ENCODE data around the gene PMS2. TPM values are rescaled to one million over a fixed set of nuclear protein-coding genes. Genes with fewer than 3 reads are reported as not detected.
"Not testable (repeated sequence)": the region's sequence is repeated elsewhere in the genome, so short reads cannot be mapped to it uniquely, and the experiment has no call there.

PMS2 gene
- total RNA-seq, 4 donors from 2014 or later = 1.4 to 13.1 (median 10.6) TPM

- H3K27me3 ChIP-seq = no peaks in the 10 kb centered on the region
- H3K4me3 ChIP-seq = no peak overlapping the region
- DNase-seq = peak; percentile 41
- H3K4me1 ChIP-seq = peaks cover 0 to 34% (median 24%) of the 10 kb centered on the region in 4 donors
- H3K36me3 ChIP-seq = peaks cover 0 to 24% (median 11%) of the 10 kb centered on the region in 4 donors
- intact Hi-C loops (cut with DNase I; ENCODE audit: low total_unique reads) (no loop called here), in situ Hi-C loops (cut with MboI; ENCODE audit: low pct_ligation_motif_present in 1 of 4, low pct_unique_long_range_greater_than_20kb in 1 of 4, low sequenced_read_pairs in 3 of 4) (no loop called here)
- no peaks in the 10 kb centered on the region for H3K9me3 ChIP-seq
- WGBS, 2 donors (ENCODE audit: low coverage in 1 of 2) = 76% methylated on average over 8 of the region's 8 CpGs; no CpG with 5 or more reads in 1 of the 2 donors
- peak overlapping the region; percentile 28 to 53 (median 41) for H3K27ac ChIP-seq
- no peak for TF ChIP-seq POLR2A (IDR thresholded peaks at IDR 0.05)
- TF ChIP-seq POLR2AphosphoS5 (IDR thresholded peaks at IDR 0.05) = no peak
- no peak for TF ChIP-seq EP300 (IDR thresholded peaks at IDR 0.05; ENCODE audit: low read depth)
- TF ChIP-seq, protein P1, sequence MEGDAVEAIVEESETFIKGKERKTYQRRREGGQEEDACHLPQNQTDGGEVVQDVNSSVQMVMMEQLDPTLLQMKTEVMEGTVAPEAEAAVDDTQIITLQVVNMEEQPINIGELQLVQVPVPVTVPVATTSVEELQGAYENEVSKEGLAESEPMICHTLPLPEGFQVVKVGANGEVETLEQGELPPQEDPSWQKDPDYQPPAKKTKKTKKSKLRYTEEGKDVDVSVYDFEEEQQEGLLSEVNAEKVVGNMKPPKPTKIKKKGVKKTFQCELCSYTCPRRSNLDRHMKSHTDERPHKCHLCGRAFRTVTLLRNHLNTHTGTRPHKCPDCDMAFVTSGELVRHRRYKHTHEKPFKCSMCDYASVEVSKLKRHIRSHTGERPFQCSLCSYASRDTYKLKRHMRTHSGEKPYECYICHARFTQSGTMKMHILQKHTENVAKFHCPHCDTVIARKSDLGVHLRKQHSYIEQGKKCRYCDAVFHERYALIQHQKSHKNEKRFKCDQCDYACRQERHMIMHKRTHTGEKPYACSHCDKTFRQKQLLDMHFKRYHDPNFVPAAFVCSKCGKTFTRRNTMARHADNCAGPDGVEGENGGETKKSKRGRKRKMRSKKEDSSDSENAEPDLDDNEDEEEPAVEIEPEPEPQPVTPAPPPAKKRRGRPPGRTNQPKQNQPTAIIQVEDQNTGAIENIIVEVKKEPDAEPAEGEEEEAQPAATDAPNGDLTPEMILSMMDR (IDR thresholded peaks at IDR 0.05) = no peak
Observed at GRCh38 chr7:6015917-6016652, 7.2 kb upstream of the PMS2 start.

DNA sequence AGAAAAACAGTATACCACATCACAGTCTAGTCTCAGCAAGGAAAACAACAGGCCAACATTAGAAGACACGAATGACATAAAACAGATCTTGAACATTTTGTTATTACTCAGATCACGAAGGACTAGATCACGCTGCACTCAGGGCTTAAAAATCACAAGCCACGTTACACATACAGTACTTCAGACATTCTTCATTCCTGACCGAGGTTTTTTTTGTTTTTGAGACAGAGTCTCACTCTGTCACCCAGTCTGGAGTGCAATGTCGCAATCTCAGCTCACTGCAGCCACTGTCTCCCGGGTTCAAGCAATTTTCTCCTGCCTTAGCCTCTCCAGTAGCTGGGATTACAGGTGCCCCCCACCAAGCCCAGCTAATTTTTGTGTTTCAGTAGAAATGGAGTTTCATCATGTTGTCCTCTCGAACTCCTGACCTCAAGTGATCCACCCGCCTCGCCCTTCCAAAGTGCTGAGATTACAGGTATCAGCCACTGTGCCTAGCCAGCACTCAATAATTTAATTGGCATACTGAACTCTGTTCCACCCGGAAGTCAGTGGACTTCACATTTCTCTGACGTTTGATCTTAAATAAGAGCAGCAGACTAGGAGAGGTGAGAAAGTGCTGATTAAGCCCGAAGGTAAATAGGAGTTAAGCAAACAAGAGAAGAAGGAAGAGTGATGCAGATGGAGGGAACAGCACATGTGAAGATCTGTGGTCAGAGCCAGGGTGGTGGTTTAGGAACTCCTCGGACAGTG is 3.7 kb upstream of the PMS2 start:
- in situ Hi-C loops (cut with MboI; ENCODE audit: low pct_ligation_motif_present in 1 of 4, low pct_unique_long_range_greater_than_20kb in 1 of 4, low sequenced_read_pairs in 3 of 4) = no loop called here
- peaks cover 0 to 59% (median 42%) of the 10 kb centered on the region in 4 donors for H3K4me1 ChIP-seq

DNA sequence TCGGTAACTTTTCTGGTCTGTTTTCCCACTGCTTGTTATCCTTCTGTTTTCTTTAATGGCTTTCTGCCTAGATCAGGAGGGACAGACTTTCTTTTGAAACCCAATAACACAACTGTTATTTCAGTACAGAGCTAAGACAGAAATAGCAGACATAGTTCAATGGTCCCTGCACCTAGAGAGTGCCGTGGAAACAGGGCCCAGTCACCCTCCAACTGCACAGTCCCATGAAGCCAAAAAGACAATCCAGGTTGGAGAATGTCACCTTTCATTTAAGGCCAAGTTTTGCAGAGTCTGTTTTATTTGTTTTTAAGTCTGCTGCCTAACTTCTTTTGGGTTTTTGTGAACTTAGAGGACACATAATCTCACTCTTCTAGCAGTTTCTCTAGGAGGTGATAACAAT is 2.7 kb upstream of the PMS2 start:
- Histone ChIP-seq H3K4me3 (no peak overlapping the region), H3K27me3 (no peaks in the 10 kb centered on the region), H3K4me1 (peaks cover 0 to 63% (median 42%) of the 10 kb centered on the region in 4 donors), H3K9me3 (no peaks in the 10 kb centered on the region), H3K27ac (peak overlapping the region; percentile 71 to 96 (median 80)), H3K36me3 (no peaks in the 10 kb centered on the region)
- no peak for DNase-seq
- intact Hi-C loops (cut with DNase I; ENCODE audit: low total_unique reads) = no loop called here
- in situ Hi-C loops (cut with MboI; ENCODE audit: low pct_ligation_motif_present in 1 of 4, low pct_unique_long_range_greater_than_20kb in 1 of 4, low sequenced_read_pairs in 3 of 4) = no loop called here
- TF ChIP-seq, protein P1 (IDR thresholded peaks at IDR 0.05) = no peak
- TF ChIP-seq POLR2AphosphoS5 (IDR thresholded peaks at IDR 0.05) = no peak
- no peak for TF ChIP-seq POLR2A (IDR thresholded peaks at IDR 0.05)
- no peak for TF ChIP-seq EP300 (IDR thresholded peaks at IDR 0.05; ENCODE audit: low read depth)
- 84 to 88% methylated on average over 2 of the region's 2 CpGs for WGBS, 2 donors (ENCODE audit: low coverage in 1 of 2)

More for the DNA sequence above, 3.7 kb upstream of the PMS2 start:
- 56 to 59% methylated on average over 11 to 14 of the region's 14 CpGs for WGBS, 2 donors (ENCODE audit: low coverage in 1 of 2)
- H3K4me3 ChIP-seq = no peak overlapping the region
- no peaks in the 10 kb centered on the region for H3K27me3 ChIP-seq
- intact Hi-C loops (cut with DNase I; ENCODE audit: low total_unique reads) = no loop called here
- H3K27ac ChIP-seq = peak overlapping the region; percentile 71 to 96 (median 80)
- DNase-seq = peak; percentile 63
- H3K9me3 ChIP-seq = no peaks in the 10 kb centered on the region
- no peak for TF ChIP-seq EP300 (IDR thresholded peaks at IDR 0.05; ENCODE audit: low read depth)
- peak in 1 of 3 donors; percentile 21 for TF ChIP-seq POLR2AphosphoS5 (IDR thresholded peaks at IDR 0.05)
- no peak for TF ChIP-seq POLR2A (IDR thresholded peaks at IDR 0.05)
- no peaks in the 10 kb centered on the region for H3K36me3 ChIP-seq

DNA sequence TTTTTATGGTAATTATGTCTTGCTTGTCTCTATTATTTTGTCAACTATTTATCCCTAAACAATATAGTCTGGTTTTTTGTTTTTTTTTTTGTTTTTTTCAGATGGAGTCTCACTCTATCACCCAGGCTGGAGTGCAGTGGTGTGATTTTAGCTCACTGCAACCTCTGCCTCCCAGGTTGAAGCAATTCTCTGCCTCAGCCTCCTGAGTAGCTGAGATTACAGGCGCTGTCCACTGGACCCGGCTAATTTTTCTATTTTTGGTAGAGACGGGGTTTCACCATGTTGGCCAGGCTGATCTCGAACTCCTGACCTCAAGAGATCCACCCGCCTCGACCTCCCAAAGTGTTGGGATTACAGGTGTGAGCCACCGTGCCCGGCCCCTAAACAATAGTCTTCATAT is 1.5 kb upstream of the PMS2 start:
- Histone ChIP-seq H3K4me1 (peaks cover 0 to 62% (median 39%) of the 10 kb centered on the region in 4 donors), H3K27ac (peak overlapping the region; percentile 94 to 98 (median 96)), H3K4me3 (peak overlapping the region in 1 of 4 donors; percentile 98)
- WGBS, 2 donors (ENCODE audit: low coverage in 1 of 2) = 96 to 98% methylated on average over 6 to 8 of the region's 8 CpGs
- H3K36me3 ChIP-seq; in situ Hi-C loops (cut with MboI; ENCODE audit: low pct_ligation_motif_present in 1 of 4, low pct_unique_long_range_greater_than_20kb in 1 of 4, low sequenced_read_pairs in 3 of 4); intact Hi-C loops (cut with DNase I; ENCODE audit: low total_unique reads); H3K9me3 ChIP-seq; H3K27me3 ChIP-seq; DNase-seq: not testable (repeated sequence)

DNA sequence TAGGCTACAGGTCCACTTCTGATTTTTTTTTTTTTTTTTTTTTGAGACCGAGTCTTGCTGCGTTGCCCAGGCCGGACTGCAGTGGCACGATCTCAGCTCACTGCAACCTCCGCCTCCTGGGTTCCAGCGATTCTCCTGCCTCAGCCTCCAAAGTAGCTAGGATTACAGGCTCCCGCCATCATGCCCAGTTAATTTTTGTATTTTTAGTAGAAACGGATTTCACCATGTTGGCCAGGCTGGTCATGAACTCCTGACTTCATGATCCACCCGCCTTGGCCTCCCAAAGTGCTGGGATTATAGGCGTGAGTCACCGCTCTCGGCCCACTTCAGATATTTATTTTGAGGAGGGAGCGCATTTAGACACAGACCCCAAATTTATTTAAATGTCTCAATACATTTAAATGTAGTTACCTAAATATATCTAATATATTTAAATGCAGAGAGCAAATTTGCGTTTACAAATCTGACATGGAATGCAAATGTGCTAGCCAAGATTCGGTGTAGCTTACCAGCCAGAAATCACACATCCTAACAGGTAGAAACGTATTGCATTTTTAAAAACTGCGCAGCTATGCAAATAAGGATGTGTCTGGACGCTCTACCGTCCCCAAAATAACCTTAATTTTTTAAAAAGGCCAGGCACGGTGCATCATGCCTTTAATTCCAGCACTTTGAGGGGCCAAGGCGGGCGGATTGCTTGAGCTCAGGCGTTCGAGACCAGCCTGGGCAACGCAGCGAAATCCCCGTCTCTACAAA is 836 bp downstream of the PMS2 start:
- in situ Hi-C loops (cut with MboI; ENCODE audit: low pct_ligation_motif_present in 1 of 4, low pct_unique_long_range_greater_than_20kb in 1 of 4, low sequenced_read_pairs in 3 of 4); H3K27me3 ChIP-seq; intact Hi-C loops (cut with DNase I; ENCODE audit: low total_unique reads); DNase-seq; H3K9me3 ChIP-seq; H3K36me3 ChIP-seq: not testable (repeated sequence)
- WGBS, 2 donors (ENCODE audit: low coverage in 1 of 2) = 10 to 43% methylated on average over 13 to 27 of the region's 27 CpGs
- H3K4me1 ChIP-seq = peaks cover 0 to 45% (median 32%) of the 10 kb centered on the region in 4 donors
- H3K27ac ChIP-seq = peak overlapping the region; percentile 94 to 98 (median 96)
- peak overlapping the region; percentile 55 to 98 (median 66) for H3K4me3 ChIP-seq
